A673 (cell line): Measurements from ENCODE around the gene THUMPD3.

ENCODE experiments used
- EZH2 ChIP-seq: fragments of 200-600 bp; sonication (generic); IDR thresholded peaks from 2 replicates; pipeline ENCODE4 v1.6.1; 2017; ENCODE audit warnings: borderline replicate concordance, low read depth, mild to moderate bottlenecking, mixed read lengths, antibody characterized with exemption, low read length; ENCODE audit not compliant: poor library complexity, severe bottlenecking
- TF ChIP-seq, protein P1 (sequence below): fragments of 300-800, 200-600 bp; sonication (generic); conservative IDR thresholded peaks from 2 replicates; pipeline ENCODE4 v1.5.1; 2017; ENCODE audit warnings: low read depth, mild to moderate bottlenecking, antibody characterized with exemption, low read length, moderate library complexity, mixed read lengths

DNA sequence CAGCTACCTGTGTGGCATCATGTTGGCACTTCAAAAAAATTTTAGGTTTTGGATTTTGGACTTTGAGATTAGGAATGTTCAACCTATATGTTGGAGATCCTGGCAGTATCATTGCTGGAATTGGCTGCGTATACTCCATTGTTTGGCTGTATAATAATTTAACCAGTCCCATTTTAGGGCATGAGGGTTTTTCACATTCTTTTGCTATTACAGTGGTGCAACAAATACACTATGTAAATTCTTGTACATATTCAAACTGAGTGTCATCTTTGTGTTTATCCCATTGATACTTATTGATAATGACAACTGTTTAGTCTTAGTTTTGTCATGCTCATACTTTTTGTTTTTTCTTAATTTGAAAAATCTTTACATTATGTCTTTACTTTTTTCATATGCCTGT is 6.7 kb downstream of the THUMPD3 start:
- TF ChIP-seq, protein P1, sequence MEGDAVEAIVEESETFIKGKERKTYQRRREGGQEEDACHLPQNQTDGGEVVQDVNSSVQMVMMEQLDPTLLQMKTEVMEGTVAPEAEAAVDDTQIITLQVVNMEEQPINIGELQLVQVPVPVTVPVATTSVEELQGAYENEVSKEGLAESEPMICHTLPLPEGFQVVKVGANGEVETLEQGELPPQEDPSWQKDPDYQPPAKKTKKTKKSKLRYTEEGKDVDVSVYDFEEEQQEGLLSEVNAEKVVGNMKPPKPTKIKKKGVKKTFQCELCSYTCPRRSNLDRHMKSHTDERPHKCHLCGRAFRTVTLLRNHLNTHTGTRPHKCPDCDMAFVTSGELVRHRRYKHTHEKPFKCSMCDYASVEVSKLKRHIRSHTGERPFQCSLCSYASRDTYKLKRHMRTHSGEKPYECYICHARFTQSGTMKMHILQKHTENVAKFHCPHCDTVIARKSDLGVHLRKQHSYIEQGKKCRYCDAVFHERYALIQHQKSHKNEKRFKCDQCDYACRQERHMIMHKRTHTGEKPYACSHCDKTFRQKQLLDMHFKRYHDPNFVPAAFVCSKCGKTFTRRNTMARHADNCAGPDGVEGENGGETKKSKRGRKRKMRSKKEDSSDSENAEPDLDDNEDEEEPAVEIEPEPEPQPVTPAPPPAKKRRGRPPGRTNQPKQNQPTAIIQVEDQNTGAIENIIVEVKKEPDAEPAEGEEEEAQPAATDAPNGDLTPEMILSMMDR = no peak
- TF ChIP-seq EZH2 = no peak
